Activated CD8-positive, alpha-beta memory T cell treated with anti-CD3 and anti-CD28 coated beads, Interleukin-2, amount 50 U/mL, for 1 hour (primary cell): ENCODE results near the gene TESK2.

Experiments
- DNase-seq: peaks from one replicate; pipeline ENCODE4 v3.0.0-alpha.2; 2020; ENCODE audit errors: extremely low read depth

The TESK2 gene

GRCh38 chr1:45304311-45305081 is 186.5 kb downstream of the TESK2 start:
- DNase-seq = no peak

DNA sequence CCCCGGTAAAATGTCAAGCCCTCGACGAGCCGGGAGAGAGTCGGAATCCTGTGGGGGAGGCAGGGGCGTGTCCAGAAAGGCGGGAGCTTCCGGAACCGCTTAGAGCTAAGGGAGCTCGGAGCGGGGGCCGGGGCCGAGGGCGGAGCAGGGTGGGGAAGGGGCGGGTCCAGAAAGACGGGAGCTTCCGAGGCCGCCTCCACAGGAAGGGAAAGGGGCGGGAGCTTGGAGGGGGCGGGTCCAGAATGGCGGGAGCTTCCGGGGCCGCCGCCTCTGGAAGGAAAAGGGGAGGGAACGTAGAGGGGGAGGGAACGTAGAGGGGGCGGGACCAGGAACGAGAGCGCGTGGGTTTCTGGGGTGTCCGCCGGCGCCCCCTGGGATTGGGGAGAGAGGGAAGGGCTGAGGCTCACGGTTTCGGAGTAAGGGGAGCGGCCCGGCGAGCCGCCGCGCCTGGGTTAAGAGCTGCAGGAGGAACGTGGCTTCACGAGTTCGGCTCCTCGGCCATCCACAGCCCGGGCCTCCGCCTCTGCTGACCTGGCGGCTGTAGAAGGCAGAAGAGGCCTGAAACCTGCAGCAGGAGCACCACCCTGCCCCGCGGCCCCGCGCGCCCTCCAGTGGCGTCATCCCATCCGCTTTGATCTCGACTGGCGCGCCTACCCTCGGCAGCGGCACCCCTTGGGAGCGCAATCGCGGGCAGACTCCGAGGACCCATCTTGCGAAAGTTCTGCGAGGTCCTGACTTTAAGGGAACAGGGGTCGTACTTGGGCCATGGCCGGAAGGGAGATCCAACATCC is 187.2 kb downstream of the TESK2 start:
- peak; percentile 94 for DNase-seq

- no peak for DNase-seq
Observed at GRCh38 chr1:45302505-45303150, 188.3 kb downstream of the TESK2 start.

DNA sequence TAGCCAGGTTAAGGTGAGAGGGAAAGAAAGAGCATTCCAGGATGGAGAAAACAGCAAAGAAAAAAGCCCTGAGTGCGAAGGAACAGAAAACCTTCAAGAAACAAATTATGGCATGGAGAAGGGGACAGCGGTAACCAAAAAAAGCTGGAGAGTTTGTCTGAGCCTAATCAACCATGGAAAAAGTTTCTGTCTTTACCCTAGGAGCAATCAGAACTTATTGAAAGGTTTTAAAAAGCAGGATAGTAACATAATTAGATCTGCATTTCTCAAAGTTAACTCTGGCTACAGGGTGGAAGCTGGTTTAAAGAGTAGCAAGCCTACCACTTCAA is 190.3 kb downstream of the TESK2 start:
- DNase-seq = no peak

- peak; percentile 7 for DNase-seq
Observed at GRCh38 chr1:45299981-45300668, 190.8 kb downstream of the TESK2 start.

DNA sequence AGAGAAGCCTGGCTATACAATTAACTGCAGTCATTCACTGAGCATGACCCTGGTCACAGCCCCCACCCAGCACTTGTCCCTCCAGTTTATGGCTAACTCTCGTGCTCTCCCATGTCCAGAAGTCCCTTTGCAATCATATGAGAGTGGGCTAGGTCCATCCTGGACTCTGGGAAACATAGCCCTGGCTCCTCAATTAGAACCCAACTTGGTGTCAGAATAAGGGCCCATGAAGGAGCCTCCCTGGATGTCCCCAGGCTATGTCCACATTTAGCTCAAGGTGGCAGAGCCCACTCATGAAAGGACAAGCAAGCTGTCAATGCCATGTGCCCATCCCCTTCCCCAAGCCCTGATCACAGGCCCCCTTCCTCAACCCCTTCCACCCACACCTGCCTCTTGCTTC is 191.7 kb downstream of the TESK2 start:
- no peak for DNase-seq

DNA sequence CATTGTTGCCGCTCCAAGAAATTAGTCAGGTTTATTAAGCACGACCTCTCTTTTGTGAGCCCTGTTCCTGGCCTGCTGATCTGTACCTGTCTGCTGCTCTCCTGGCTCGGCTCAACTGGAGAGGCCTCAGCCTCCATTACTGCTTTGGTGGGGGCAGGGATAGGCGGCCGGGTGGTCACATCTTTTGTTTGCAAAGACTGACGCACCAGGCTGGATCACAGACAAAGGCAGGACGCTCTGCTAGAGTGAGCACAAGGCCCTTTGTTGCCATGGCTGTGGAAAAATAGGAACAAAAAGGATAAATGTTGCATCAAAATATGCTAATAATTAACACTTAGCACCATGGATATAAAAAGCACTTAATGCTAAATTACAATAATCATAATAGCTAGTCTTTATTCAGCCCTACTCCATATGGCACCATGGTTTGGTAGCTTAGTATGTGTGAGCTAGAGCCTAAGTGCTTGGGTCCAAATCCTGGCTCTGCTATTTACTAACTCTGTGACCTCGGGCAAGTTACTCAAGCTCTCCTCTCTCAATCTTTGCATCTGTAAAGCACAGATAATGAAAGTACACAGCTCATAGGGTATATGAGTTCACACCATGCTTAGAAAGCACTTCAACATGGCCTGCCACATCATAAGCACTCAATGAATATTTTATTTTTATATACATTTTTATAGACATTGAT is 193.2 kb downstream of the TESK2 start:
- DNase-seq = no peak
